ENCODE results near the gene RPE. TPM values are rescaled to one million over a fixed set of nuclear protein-coding genes. Genes with fewer than 3 reads are reported as not detected.

The RPE gene
- 10 to 100 TPM; 37.0 to 49.4 (median 39.5) TPM for total RNA-seq

- under 1% methylated on average over 41 of the region's 58 CpGs for WGBS
- no peaks in the 10 kb centered on the region for H3K27me3 ChIP-seq
- DNase-seq (ENCODE audit: extremely low spot score): peak; percentile 98
- peaks cover 0 to 8% (median 0%) of the 10 kb centered on the region in 4 donors for H3K36me3 ChIP-seq
- peak within 1 kb of the TSS; percentile 79 to 86 (median 83) for H3K27ac ChIP-seq (replicated peaks in 1 of 4)
- peak within 1 kb of the TSS; percentile 70 to 96 (median 78) for H3K4me3 ChIP-seq
- peaks cover 28 to 52% (median 49%) of the 10 kb centered on the region in 4 donors for H3K4me1 ChIP-seq
- intact Hi-C loops (cut with DNase I): loop anchor here (2.0 kb wide), 1 partner anchor 166 kb away; no protein-coding TSS in a partner anchor
- TF ChIP-seq EP300 (IDR thresholded peaks at IDR 0.05): no peak
- no peak for TF ChIP-seq POLR2A (IDR thresholded peaks at IDR 0.05; ENCODE audit: low read depth)
- no peak for TF ChIP-seq CTCF (IDR thresholded peaks at IDR 0.05)
- TF ChIP-seq POLR2AphosphoS5 (IDR thresholded peaks at IDR 0.05): peak; percentile 86 to 93
- H3K9me3 ChIP-seq: no peaks in the 10 kb centered on the region
Observed at GRCh38 chr2:210002158-210003157, at the start of gene RPE. TSS of gene RPE (plus strand) at chr2:210002638. CDS start at chr2:210002662, 24 bp downstream.

- TF ChIP-seq EP300 (IDR thresholded peaks at IDR 0.05): no peak
- TF ChIP-seq POLR2AphosphoS5 (IDR thresholded peaks at IDR 0.05): no peak
- no peak for TF ChIP-seq CTCF (IDR thresholded peaks at IDR 0.05)
- no peak for TF ChIP-seq POLR2A (IDR thresholded peaks at IDR 0.05; ENCODE audit: low read depth)
- DNase-seq (ENCODE audit: extremely low spot score): no peak
- WGBS: 66% methylated on average over 2 of the region's 2 CpGs
- no peaks in the 10 kb centered on the region for H3K27me3 ChIP-seq
- peaks cover 0 to 16% (median 11%) of the 10 kb centered on the region in 4 donors for H3K4me1 ChIP-seq
- H3K4me3 ChIP-seq: no peak overlapping the region
- no peaks in the 10 kb centered on the region for H3K9me3 ChIP-seq
- no peaks in the 10 kb centered on the region for H3K36me3 ChIP-seq
- intact Hi-C loops (cut with DNase I): no loop called here
- H3K27ac ChIP-seq (replicated peaks in 1 of 4): no peak overlapping the region
Observed at GRCh38 chr2:209956271-209956670, 46.2 kb upstream of the RPE start.

- WGBS: 94% methylated on average over 2 of the region's 2 CpGs
- no peaks in the 10 kb centered on the region for H3K27me3 ChIP-seq
- H3K9me3 ChIP-seq: no peaks in the 10 kb centered on the region
- peaks cover 0 to 16% (median 11%) of the 10 kb centered on the region in 4 donors for H3K4me1 ChIP-seq
- TF ChIP-seq POLR2A (IDR thresholded peaks at IDR 0.05; ENCODE audit: low read depth) (no peak), CTCF (IDR thresholded peaks at IDR 0.05) (no peak), POLR2AphosphoS5 (IDR thresholded peaks at IDR 0.05) (no peak), EP300 (IDR thresholded peaks at IDR 0.05) (no peak)
- intact Hi-C loops (cut with DNase I): no loop called here
- no peak overlapping the region for H3K27ac ChIP-seq (replicated peaks in 1 of 4)
- H3K36me3 ChIP-seq: no peaks in the 10 kb centered on the region
- H3K4me3 ChIP-seq: no peak overlapping the region
- DNase-seq (ENCODE audit: extremely low spot score): no peak
Observed at GRCh38 chr2:209958016-209958415, 44.4 kb upstream of the RPE start.

GRCh38 chr2:209960045-209960444, 42.4 kb upstream of the RPE start:
- WGBS: 59% methylated on average over 7 of the region's 7 CpGs
- Histone ChIP-seq H3K9me3 (no peaks in the 10 kb centered on the region), H3K36me3 (no peaks in the 10 kb centered on the region), H3K4me1 (peaks cover 0 to 16% (median 11%) of the 10 kb centered on the region in 4 donors), H3K27ac (replicated peaks in 1 of 4) (no peak overlapping the region), H3K4me3 (no peak overlapping the region), H3K27me3 (no peaks in the 10 kb centered on the region)
- no peak for DNase-seq (ENCODE audit: extremely low spot score)
- no peak for TF ChIP-seq POLR2A (IDR thresholded peaks at IDR 0.05; ENCODE audit: low read depth)
- no peak for TF ChIP-seq CTCF (IDR thresholded peaks at IDR 0.05)
- no peak for TF ChIP-seq EP300 (IDR thresholded peaks at IDR 0.05)
- no peak for TF ChIP-seq POLR2AphosphoS5 (IDR thresholded peaks at IDR 0.05)
- intact Hi-C loops (cut with DNase I): no loop called here
